HL-60 (cell line): ENCODE measurements around the gene NEB.

Experiments
- DNase-seq, 2 experiments: peaks; one replicate each; pipeline ENCODE4 v3.0.0-alpha.2; 2010 to 2020; ENCODE audit warnings: low read depth in 1 of 2, low spot score in 1 of 2
- H3K27ac ChIP-seq: fragments of 250-450 bp; sonication (Bioruptor Pico); replicated peaks from 2 replicates; pipeline ENCODE4 v1.5.1; 2020; ENCODE audit warnings: mild to moderate bottlenecking, moderate library complexity
- H3K27me3 ChIP-seq: fragments of 250-450 bp; sonication (Bioruptor Pico); 2 replicates; pipeline ENCODE4 v1.5.1; 2021; ENCODE audit warnings: mild to moderate bottlenecking, moderate library complexity; ENCODE audit not compliant: insufficient read depth, poor library complexity, severe bottlenecking
- H3K4me3 ChIP-seq: replicated peaks from 2 replicates; pipeline ENCODE4 v1.5.1; 2011; ENCODE audit warnings: mild to moderate bottlenecking, control low read depth, low read length; ENCODE audit not compliant: insufficient read depth
- GABPA ChIP-seq: IDR thresholded peaks from 2 replicates; pipeline ENCODE4 v1.6.1; 2012; ENCODE audit warnings: low read depth
- POLR2AphosphoS5 ChIP-seq: IDR thresholded peaks from 2 replicates; pipeline ENCODE4 v1.6.1; 2012; ENCODE audit warnings: low read depth
- SPI1 ChIP-seq: IDR thresholded peaks from 2 replicates; pipeline ENCODE4 v1.6.1; 2012; ENCODE audit warnings: low read depth, mild to moderate bottlenecking, borderline replicate concordance
- TF ChIP-seq, protein P1 (sequence below): IDR thresholded peaks from 2 replicates; pipeline ENCODE4 v1.6.1; 2012; ENCODE audit warnings: low read depth; ENCODE audit not compliant: insufficient replicate concordance
- TF ChIP-seq, protein P2 (sequence below): IDR thresholded peaks from one replicate; pipeline ENCODE4 v1.5.1; 2011; ENCODE audit warnings: low read length, control low read depth, inconsistent platforms; ENCODE audit not compliant: insufficient read depth

The NEB gene

DNA sequence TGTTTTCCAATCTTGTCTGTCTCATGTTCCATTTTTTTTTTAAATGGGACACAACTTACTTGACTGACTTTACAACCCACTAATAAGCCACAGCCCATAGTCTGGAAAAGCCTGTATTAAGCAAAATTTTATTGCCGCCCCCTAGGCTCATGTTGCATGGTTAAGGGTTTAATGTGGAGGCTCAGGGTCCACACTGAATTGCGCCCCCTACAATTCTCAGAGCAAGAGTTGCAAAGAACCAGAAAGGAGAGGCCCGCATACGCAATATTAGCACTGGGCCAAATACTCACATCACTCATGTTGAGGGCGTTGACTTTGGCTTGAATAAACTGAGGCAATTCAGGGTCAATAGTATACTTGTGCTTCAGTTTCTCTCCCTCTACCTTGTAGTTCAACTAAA is 65.5 kb downstream of the NEB start:
- no peak for TF ChIP-seq GABPA
- TF ChIP-seq, protein P1, sequence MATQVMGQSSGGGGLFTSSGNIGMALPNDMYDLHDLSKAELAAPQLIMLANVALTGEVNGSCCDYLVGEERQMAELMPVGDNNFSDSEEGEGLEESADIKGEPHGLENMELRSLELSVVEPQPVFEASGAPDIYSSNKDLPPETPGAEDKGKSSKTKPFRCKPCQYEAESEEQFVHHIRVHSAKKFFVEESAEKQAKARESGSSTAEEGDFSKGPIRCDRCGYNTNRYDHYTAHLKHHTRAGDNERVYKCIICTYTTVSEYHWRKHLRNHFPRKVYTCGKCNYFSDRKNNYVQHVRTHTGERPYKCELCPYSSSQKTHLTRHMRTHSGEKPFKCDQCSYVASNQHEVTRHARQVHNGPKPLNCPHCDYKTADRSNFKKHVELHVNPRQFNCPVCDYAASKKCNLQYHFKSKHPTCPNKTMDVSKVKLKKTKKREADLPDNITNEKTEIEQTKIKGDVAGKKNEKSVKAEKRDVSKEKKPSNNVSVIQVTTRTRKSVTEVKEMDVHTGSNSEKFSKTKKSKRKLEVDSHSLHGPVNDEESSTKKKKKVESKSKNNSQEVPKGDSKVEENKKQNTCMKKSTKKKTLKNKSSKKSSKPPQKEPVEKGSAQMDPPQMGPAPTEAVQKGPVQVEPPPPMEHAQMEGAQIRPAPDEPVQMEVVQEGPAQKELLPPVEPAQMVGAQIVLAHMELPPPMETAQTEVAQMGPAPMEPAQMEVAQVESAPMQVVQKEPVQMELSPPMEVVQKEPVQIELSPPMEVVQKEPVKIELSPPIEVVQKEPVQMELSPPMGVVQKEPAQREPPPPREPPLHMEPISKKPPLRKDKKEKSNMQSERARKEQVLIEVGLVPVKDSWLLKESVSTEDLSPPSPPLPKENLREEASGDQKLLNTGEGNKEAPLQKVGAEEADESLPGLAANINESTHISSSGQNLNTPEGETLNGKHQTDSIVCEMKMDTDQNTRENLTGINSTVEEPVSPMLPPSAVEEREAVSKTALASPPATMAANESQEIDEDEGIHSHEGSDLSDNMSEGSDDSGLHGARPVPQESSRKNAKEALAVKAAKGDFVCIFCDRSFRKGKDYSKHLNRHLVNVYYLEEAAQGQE, result no peak
- TF ChIP-seq SPI1, result no peak
- TF ChIP-seq, protein P2, sequence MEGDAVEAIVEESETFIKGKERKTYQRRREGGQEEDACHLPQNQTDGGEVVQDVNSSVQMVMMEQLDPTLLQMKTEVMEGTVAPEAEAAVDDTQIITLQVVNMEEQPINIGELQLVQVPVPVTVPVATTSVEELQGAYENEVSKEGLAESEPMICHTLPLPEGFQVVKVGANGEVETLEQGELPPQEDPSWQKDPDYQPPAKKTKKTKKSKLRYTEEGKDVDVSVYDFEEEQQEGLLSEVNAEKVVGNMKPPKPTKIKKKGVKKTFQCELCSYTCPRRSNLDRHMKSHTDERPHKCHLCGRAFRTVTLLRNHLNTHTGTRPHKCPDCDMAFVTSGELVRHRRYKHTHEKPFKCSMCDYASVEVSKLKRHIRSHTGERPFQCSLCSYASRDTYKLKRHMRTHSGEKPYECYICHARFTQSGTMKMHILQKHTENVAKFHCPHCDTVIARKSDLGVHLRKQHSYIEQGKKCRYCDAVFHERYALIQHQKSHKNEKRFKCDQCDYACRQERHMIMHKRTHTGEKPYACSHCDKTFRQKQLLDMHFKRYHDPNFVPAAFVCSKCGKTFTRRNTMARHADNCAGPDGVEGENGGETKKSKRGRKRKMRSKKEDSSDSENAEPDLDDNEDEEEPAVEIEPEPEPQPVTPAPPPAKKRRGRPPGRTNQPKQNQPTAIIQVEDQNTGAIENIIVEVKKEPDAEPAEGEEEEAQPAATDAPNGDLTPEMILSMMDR, result no peak
- no peak for TF ChIP-seq POLR2AphosphoS5
- Histone ChIP-seq H3K4me3 (no peak overlapping the region), H3K27ac (no peak overlapping the region), H3K27me3 (no peaks in the 10 kb centered on the region)
- no peak for DNase-seq

DNA sequence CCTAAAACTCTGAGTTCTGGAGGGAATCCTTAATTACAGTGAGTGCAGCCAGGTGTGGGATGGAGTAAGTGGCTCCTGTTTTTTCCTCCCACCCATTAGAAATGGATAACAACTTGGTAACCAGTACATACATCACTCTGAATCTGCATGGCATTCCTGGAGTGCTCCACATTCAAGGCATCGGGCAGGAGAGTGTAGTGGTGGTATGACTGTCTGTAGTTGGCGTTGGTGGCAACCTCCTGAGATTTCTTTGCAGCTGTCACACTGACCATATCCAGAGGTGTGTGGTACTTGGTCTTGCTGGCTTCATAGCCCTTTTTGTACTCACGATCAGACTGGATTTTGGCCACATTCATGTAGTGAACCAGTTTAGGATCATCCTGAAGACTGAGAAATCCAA is 68.3 kb downstream of the NEB start:
- H3K27ac ChIP-seq, result no peak overlapping the region
- TF ChIP-seq SPI1 (no peak), GABPA (no peak), POLR2AphosphoS5 (no peak)
- TF ChIP-seq, protein P1, result no peak
- TF ChIP-seq, protein P2, result no peak

DNA sequence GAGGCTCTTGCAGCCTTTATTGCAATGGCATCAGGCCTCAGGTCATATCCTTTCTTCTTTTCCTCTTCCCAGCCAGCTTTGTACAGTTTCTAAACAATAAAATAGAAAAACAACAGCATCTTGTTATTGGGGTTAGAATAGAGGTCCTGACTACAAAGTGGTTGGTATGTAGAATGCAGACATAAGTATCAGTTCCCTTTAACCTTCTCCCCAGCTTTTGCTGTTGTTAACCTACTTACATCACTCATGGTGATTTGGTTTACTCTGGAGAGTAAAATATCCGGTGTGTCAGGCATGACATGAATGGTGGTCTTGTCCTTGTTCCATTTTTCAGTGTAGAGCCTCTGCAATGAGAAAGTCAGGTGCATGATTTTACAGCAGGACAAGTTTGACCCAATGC is 69.8 kb downstream of the NEB start:
- no peaks in the 10 kb centered on the region for H3K27me3 ChIP-seq
- no peak overlapping the region for H3K4me3 ChIP-seq
- no peak for TF ChIP-seq SPI1
- TF ChIP-seq, protein P2, result no peak
- TF ChIP-seq GABPA, result no peak
- H3K27ac ChIP-seq, result no peak overlapping the region
- no peak for DNase-seq

More for the DNA sequence above, 68.3 kb downstream of the NEB start:
- no peak for DNase-seq
- no peak overlapping the region for H3K4me3 ChIP-seq
- H3K27me3 ChIP-seq, result no peaks in the 10 kb centered on the region

DNA sequence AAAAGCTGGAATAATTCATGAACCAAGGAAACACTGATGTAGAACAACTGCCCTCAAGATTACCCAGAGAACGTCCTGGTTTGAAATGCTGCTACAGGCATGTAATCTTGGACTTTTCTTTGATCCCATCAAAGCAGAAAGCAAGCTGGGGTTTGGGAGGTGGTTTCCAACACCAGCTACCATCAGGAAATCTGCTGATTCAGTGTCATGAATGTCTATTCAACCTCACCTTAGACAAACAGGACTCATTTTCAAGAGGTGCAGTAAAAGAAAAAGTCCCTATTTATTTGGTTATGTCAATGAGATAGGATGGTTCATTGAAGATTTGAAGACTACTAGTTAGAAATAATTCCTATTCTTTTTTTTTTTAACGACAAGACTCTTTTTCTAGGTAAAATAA is 72.7 kb downstream of the NEB start:
- DNase-seq, result no peak
- H3K27ac ChIP-seq, result no peak overlapping the region
- H3K27me3 ChIP-seq, result no peaks in the 10 kb centered on the region
- no peak for TF ChIP-seq SPI1
- TF ChIP-seq, protein P2, result no peak
- TF ChIP-seq, protein P1, result no peak
- no peak for TF ChIP-seq GABPA
- TF ChIP-seq POLR2AphosphoS5, result no peak
- H3K4me3 ChIP-seq, result no peak overlapping the region
